Upper lobe of left lung (tissue), 4 donors: Measurements from ENCODE around the gene AURKA.

Experiments used
- CTCF ChIP-seq, 6 experiments: fragments of 450-650 bp in 4 of 6; fragments of 200-600 bp in 2 of 6; sonication (generic) in 2 of 6; IDR thresholded peaks; one replicate each; pipeline ENCODE4 v1.5.1; 2016 to 2019; ENCODE audit warnings: antibody characterized with exemption in 6 of 6
- EP300 ChIP-seq, 4 donors: sonication (generic); formaldehyde crosslinking; IDR thresholded peaks; one replicate each; pipeline ENCODE4 v1.5.1; 2017; ENCODE audit warnings: antibody characterized with exemption in 4 of 4, control low read depth in 2 of 4
- POLR2A ChIP-seq, 4 donors: fragments of 450-650 bp; IDR thresholded peaks; one replicate each; pipeline ENCODE4 v1.5.1; 2016 to 2017; ENCODE audit warnings: antibody characterized with exemption in 4 of 4, mild to moderate bottlenecking in 2 of 4

- TF ChIP-seq EP300 (IDR thresholded peaks at IDR 0.05), result no peak
- TF ChIP-seq CTCF (IDR thresholded peaks at IDR 0.05), result no peak
- TF ChIP-seq POLR2A (IDR thresholded peaks at IDR 0.05), result no peak
These were observed 31.9 kb upstream of the AURKA start for GRCh38 chr20:56423886-56424285.
